ENCODE data around the gene DSCAM.

DNA sequence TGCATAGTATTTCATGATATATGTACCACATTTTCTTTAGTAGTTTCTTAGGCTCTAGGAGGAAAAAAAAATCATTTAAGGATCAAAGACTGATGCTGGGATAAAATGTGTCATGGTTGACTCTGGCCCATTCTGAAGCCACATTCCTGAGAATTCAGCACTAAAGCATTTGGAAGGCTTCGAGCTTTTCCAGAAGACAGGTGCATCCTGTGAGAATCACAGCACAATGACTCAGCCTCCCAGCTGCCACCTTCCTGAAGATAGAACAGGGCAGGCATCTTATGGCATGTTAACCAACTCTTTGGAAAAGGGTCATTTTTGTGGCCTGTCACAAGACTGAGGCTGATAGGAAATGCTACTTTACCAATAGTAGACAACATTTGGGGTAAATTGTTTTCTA lies 619.9 kb downstream of the DSCAM start:
- TF ChIP-seq CTCF (IDR thresholded peaks at IDR 0.05 in 2 of 3, conservative IDR thresholded peaks at IDR 0.05 in 1 of 3; ENCODE audit: borderline replicate concordance in 1 of 3, insufficient read depth in 1 of 3, low read depth in 2 of 3, low read length in 2 of 3) (no peak), EGR1 (IDR thresholded peaks at IDR 0.05; ENCODE audit: low read depth) (no peak), EZH2 (IDR thresholded peaks at IDR 0.05) (no peak), YY1 (IDR thresholded peaks at IDR 0.05; ENCODE audit: extremely low read depth, insufficient replicate concordance, low read depth, low read length) (no peak), CEBPB (IDR thresholded peaks at IDR 0.05; ENCODE audit: low read depth) (no peak), SRF (IDR thresholded peaks at IDR 0.05; ENCODE audit: low read depth) (no peak), EZH2phosphoT487 (IDR thresholded peaks at IDR 0.05; ENCODE audit: borderline replicate concordance) (no peak), SIN3A (IDR thresholded peaks at IDR 0.05; ENCODE audit: low read depth) (no peak), POLR2A (IDR thresholded peaks at IDR 0.05; ENCODE audit: borderline replicate concordance, extremely low read depth, insufficient read depth, insufficient read length) (no peak)

Measured in HCT116 (cell line).